GM12872 (cell line): ENCODE results near the gene TSR1.

Source experiments
- CTCF ChIP-seq: IDR thresholded peaks from 3 replicates; pipeline ENCODE4 v1.5.1; 2011; ENCODE audit warnings: low read depth, mild to moderate bottlenecking, low read length, moderate library complexity; ENCODE audit not compliant: insufficient read depth

The TSR1 gene

GRCh38 chr17:2336215-2336851 lies at the start of gene TSR1:
TSR1 (minus strand) TSS chr17:2336457; CDS start chr17:2336427, 30 bp downstream.
- peak; percentile 23; the same call in 2 of the 3 replicates for TF ChIP-seq CTCF

GRCh38 chr17:2385240-2386210 lies 49.3 kb upstream of the TSR1 start:
- TF ChIP-seq CTCF: no peak

- TF ChIP-seq CTCF: no peak
Measured at GRCh38 chr17:2384439-2385127, 48.3 kb upstream of the TSR1 start.

- no peak for TF ChIP-seq CTCF
Measured at GRCh38 chr17:2383628-2384167, 47.4 kb upstream of the TSR1 start.

- no peak for TF ChIP-seq CTCF
Measured at GRCh38 chr17:2380950-2381649, 44.8 kb upstream of the TSR1 start.

GRCh38 chr17:2380226-2380922 lies 44.1 kb upstream of the TSR1 start:
- TF ChIP-seq CTCF: no peak
